ENCODE results near the gene RAD9B. TPM values are rescaled to one million over a fixed set of nuclear protein-coding genes. Genes with fewer than 3 reads are reported as not detected.
"Not testable (repeated sequence)": the region's sequence is repeated elsewhere in the genome, so short reads cannot be mapped to it uniquely, and the experiment has no call there.

Gene RAD9B
- total RNA-seq, 2 experiments from 2014 or later = 1.8 to 2.3 TPM

DNA sequence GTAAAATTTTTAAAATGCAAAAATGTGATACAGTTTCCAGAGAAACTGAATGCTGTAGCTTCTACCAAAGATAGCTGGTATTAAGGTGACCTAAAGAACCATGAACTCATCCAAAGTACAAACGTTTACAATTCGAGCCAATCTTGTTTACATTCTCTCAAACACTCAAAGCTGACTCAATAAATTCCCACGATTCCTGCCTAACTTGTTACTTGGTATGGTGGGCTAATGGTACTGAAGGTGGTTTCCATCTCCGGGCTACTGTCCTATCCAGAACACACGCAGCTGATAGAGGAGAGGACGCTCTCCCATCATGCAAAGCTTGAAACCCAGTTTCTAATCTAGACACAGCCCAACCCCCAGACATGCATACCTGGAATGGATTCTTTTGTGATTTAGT, 31.5 kb downstream of the RAD9B start:
- Mint-ChIP-seq H3K27me3 (no peaks in the 10 kb centered on the region), H3K4me1 (peaks cover 11% of the 10 kb centered on the region), H3K4me3 (no peak overlapping the region), H3K9me3 (no peaks in the 10 kb centered on the region), H3K36me3 (peaks cover 47% of the 10 kb centered on the region), H3K27ac (no peak overlapping the region)
- POLR2A ChIA-PET = no interaction called here
- DNase-seq (no peak), ATAC-seq (ENCODE audit: low read depth) (no peak)

DNA sequence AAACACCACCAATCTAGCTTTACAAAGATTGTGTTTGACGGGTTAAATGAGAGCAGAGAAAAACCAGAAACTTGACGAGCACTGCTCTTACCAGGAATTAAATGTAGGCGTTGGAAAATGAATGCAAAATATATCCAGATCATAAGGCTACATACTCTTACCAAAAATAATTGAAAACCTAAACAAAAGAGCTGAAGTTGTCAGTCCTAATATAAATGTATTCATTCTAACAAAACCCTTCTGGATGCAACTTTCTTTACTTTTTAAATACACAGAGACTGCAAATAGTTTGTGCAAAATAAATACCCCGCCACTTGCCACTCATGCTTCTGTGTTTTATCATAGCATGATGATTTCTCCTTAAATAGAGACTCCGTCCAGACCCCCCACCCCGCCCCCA, 32.7 kb downstream of the RAD9B start:
- no peak overlapping the region for H3K4me3 Mint-ChIP-seq
- POLR2A ChIA-PET = no interaction called here
- no peak for ATAC-seq (ENCODE audit: low read depth)
- no peaks in the 10 kb centered on the region for H3K9me3 Mint-ChIP-seq
- no peaks in the 10 kb centered on the region for H3K27me3 Mint-ChIP-seq
- DNase-seq = no peak
- no peak overlapping the region for H3K27ac Mint-ChIP-seq
- peaks cover 42% of the 10 kb centered on the region for H3K36me3 Mint-ChIP-seq
- peaks cover 19% of the 10 kb centered on the region for H3K4me1 Mint-ChIP-seq

DNA sequence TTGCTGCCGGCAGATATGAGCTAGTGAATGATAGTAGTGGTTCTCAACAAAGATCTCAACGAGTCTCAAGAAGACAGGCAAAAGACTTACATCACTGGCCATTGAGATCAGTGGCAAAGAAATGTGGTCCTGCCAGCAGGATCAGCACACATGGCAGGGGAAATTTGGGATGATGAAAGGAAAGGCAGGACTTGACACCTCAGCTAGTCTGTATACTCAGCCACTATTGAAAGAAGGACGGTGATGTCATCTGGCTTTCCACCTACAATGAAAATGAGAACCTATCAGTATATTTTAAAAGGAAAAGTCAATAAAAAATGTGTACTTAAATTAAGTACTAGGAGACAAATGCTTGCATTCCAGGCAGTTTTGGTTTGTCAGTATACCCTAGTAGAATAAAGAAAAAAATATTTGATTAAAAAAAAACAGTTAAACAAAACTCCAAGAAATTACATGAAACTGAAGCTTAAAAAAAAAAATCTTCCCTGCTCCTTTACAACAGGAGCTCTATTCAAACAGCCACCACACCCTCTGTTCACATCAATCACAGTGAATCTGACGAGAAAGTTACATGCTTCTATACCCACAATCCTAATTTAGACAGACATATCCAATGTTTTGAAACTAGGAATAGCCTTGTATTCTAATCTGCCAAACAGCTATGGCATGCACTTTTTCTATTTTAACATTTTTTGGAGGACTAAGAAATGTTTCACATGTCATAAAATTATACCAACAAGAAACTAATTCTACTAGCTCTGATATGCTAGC, 34.9 kb downstream of the RAD9B start:
- Mint-ChIP-seq H3K9me3 (no peaks in the 10 kb centered on the region), H3K27me3 (no peaks in the 10 kb centered on the region), H3K36me3 (peaks cover 29% of the 10 kb centered on the region), H3K4me1 (peaks cover 14% of the 10 kb centered on the region), H3K4me3 (no peak overlapping the region), H3K27ac (no peak overlapping the region)
- DNase-seq (no peak), ATAC-seq (ENCODE audit: low read depth) (no peak)
- POLR2A ChIA-PET = no interaction called here

DNA sequence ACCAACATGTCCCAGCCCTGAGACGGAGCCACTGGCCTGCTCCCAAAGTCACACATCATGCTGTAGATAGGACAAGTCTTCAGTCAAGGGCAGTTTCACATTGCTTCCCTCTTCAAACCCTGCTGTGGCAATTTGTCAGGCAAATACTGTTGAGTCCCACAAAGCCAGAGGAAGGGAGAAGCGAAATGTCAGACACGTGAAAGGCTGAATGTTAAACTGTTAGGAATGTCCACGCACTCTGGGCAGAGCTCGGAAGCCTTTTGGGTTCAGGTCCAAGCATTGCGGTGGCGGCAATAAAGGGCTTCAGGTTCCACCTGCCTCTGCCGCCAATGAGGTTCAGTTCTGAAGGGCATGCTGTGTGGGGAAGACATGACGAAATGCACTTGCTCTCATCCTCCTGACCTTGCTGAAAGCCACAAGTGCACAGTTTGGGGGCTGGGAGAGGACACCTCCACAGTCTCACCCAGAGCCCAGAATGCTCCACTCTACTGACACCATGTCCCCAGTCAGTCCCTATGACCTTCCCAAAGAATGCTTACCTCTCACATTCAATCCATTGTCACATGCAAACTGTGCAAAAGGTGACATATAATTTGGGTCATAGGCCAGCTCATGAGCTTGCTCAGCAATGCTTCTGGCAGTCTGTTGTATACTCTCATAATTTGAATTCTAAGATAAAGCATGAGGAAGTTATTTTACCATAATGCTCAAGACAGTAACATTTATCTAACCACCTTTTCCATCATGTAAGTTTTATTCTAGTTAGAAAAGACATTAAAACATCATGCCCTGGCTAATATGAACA, 35.7 kb downstream of the RAD9B start:
- DNase-seq (no peak), ATAC-seq (ENCODE audit: low read depth) (no peak)
- H3K27me3 Mint-ChIP-seq = no peaks in the 10 kb centered on the region
- no peak overlapping the region for H3K27ac Mint-ChIP-seq
- H3K9me3 Mint-ChIP-seq = no peaks in the 10 kb centered on the region
- peaks cover 13% of the 10 kb centered on the region for H3K4me1 Mint-ChIP-seq
- H3K36me3 Mint-ChIP-seq = peaks cover 32% of the 10 kb centered on the region
- H3K4me3 Mint-ChIP-seq = no peak overlapping the region
- POLR2A ChIA-PET = interaction anchor here (0.6 kb wide), 1 partner anchor 215 kb away, joined by 3 read pairs; no protein-coding TSS in a partner anchor

- H3K36me3 Mint-ChIP-seq = peaks cover 29% of the 10 kb centered on the region
- H3K27me3 Mint-ChIP-seq = no peaks in the 10 kb centered on the region
- H3K4me3 Mint-ChIP-seq = no peak overlapping the region
- H3K27ac Mint-ChIP-seq = no peak overlapping the region
- POLR2A ChIA-PET = interaction anchor here (0.6 kb wide), 1 partner anchor 237 kb away, joined by 3 read pairs; no protein-coding TSS in a partner anchor
- ATAC-seq (ENCODE audit: low read depth) = no peak
- no peak for DNase-seq
- H3K4me1 Mint-ChIP-seq = peaks cover 21% of the 10 kb centered on the region
- H3K9me3 Mint-ChIP-seq = no peaks in the 10 kb centered on the region
Observed at GRCh38 chr12:110538869-110539622, 36.9 kb downstream of the RAD9B start.

- Mint-ChIP-seq H3K36me3 (peaks cover 25% of the 10 kb centered on the region), H3K4me3 (no peak overlapping the region), H3K4me1 (peaks cover 21% of the 10 kb centered on the region), H3K27ac (no peak overlapping the region), H3K9me3 (no peaks in the 10 kb centered on the region), H3K27me3 (no peaks in the 10 kb centered on the region)
- DNase-seq = no peak
- no peak for ATAC-seq (ENCODE audit: low read depth)
- POLR2A ChIA-PET = no interaction called here
Observed at GRCh38 chr12:110540048-110540447, 37.9 kb downstream of the RAD9B start.

DNA sequence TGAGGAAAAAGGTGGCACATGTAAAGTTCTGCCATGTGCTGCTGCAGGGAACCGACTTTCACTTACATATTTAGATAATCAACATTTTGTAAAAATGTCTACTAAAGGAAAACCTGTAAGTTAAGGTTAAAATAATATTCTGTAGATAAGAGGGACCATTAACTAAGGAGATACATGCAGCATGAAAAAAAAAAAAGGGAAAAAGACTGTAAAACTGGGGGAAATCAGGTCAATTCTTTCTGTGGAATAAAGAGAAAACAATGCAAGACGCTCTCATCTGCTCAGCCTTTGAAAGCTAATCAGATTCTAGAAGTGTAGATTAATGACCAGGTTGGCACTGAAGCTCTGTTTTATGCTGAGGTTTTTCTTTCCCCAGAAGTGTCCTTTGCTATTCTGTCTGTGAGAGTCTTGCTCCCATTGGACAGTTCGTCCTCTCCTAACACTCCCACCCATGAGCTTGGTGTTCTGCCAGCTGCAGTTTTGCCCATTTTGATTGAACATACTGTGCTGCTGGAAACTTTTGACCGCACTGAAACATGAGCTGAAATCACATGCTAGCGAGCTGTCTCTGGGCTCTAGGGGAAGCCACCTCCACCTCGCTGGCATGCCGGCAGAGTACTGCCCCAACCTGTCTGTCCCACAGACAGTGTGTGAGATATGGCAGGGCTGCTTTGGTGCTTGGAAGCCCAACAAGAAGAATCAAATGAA, 41.3 kb downstream of the RAD9B start:
- no peak overlapping the region for H3K4me3 Mint-ChIP-seq
- H3K27me3 Mint-ChIP-seq = no peaks in the 10 kb centered on the region
- H3K27ac Mint-ChIP-seq = peak overlapping the region; percentile 9
- DNase-seq (no peak), ATAC-seq (ENCODE audit: low read depth) (no peak)
- H3K4me1 Mint-ChIP-seq = peaks cover 33% of the 10 kb centered on the region
- POLR2A ChIA-PET = interaction anchor here (0.9 kb wide), 1 partner anchor 41 kb away, joined by 3 read pairs; the partner anchor contains the start of gene RAD9B
- no peaks in the 10 kb centered on the region for H3K9me3 Mint-ChIP-seq
- H3K36me3 Mint-ChIP-seq = peaks cover 27% of the 10 kb centered on the region

DNA sequence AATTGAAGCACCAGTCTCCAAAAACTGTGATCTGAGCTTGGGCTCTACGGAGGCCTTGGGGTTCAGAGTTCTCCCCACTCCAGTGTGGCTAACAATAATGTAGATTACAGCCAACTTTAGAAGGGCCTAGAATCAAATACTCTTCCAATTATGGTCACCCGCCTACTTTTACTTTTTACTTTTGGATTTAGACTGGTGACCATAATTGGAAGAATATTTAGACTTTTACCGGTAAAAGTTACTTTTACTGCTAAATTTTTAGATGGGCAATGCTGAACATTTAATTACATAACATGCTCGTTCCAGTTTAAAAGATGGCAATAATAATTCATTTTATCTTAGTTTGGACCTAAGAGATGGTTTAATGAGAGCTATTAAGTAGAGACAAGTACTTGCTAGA, 41.8 kb downstream of the RAD9B start:
- no peak for ATAC-seq (ENCODE audit: low read depth)
- no peaks in the 10 kb centered on the region for H3K27me3 Mint-ChIP-seq
- no peak overlapping the region for H3K4me3 Mint-ChIP-seq
- POLR2A ChIA-PET = interaction anchor here (0.9 kb wide), 1 partner anchor 41 kb away, joined by 3 read pairs; the partner anchor contains the start of gene RAD9B
- H3K4me1 Mint-ChIP-seq = peaks cover 34% of the 10 kb centered on the region
- no peak for DNase-seq
- no peak overlapping the region for H3K27ac Mint-ChIP-seq
- no peaks in the 10 kb centered on the region for H3K9me3 Mint-ChIP-seq
- peaks cover 28% of the 10 kb centered on the region for H3K36me3 Mint-ChIP-seq

- DNase-seq; H3K9me3 Mint-ChIP-seq; H3K4me3 Mint-ChIP-seq; H3K27ac Mint-ChIP-seq; POLR2A ChIA-PET; H3K27me3 Mint-ChIP-seq; ATAC-seq (ENCODE audit: low read depth): not testable (repeated sequence)
- Mint-ChIP-seq H3K4me1 (peaks cover 31% of the 10 kb centered on the region), H3K36me3 (peaks cover 25% of the 10 kb centered on the region)
Observed at GRCh38 chr12:110545259-110545658, 43.1 kb downstream of the RAD9B start.

- POLR2A ChIA-PET = no interaction called here
- H3K27me3 Mint-ChIP-seq = no peaks in the 10 kb centered on the region
- ATAC-seq (ENCODE audit: low read depth) (no peak), DNase-seq (no peak)
- no peaks in the 10 kb centered on the region for H3K9me3 Mint-ChIP-seq
- H3K36me3 Mint-ChIP-seq = peaks cover 25% of the 10 kb centered on the region
- peaks cover 31% of the 10 kb centered on the region for H3K4me1 Mint-ChIP-seq
- H3K27ac Mint-ChIP-seq = peak overlapping the region; percentile 37
- no peak overlapping the region for H3K4me3 Mint-ChIP-seq
Observed at GRCh38 chr12:110545812-110546211, 43.7 kb downstream of the RAD9B start.

DNA sequence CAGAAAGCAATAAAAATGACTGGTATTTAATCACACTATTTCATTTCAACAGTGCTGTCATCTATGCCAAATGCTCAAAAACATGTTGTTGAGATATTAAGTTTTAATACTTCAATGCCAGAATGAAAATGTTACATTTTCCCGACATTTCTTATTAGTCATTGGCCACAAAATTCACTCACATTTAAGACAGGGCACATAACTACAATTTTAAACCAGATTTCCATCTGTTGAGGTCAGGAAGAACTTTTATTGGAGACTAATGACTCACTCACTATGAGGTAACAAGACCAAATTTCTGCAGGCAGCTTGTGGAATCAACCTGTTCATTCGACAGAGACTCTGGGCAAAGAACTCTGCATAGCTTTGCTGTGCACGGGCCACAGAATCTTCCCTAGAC, 44.2 kb downstream of the RAD9B start:
- Mint-ChIP-seq H3K4me3 (no peak overlapping the region), H3K4me1 (peaks cover 31% of the 10 kb centered on the region), H3K27me3 (no peaks in the 10 kb centered on the region), H3K27ac (no peak overlapping the region), H3K36me3 (peaks cover 25% of the 10 kb centered on the region), H3K9me3 (no peaks in the 10 kb centered on the region)
- POLR2A ChIA-PET = no interaction called here
- ATAC-seq (ENCODE audit: low read depth) (no peak), DNase-seq (no peak)

DNA sequence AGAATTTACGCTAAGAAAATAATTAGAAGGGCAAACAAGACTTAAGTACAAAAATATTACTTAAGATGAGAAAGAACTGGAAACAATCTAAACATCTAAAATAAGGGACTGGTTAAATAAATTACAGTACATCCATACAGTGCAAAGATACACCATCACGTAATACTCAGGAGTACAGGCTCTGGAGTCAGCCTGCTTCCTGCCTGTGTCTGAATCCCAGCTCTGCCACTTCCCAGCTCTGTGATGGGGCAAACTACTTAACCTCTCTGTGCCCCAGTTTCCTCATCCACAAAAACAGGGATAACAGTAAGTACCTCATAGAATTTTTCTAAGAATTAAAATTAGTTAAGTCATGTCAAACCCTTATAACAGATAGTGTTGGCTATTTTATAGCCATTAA, 45.0 kb downstream of the RAD9B start:
- H3K4me1 Mint-ChIP-seq = peaks cover 33% of the 10 kb centered on the region

DNA sequence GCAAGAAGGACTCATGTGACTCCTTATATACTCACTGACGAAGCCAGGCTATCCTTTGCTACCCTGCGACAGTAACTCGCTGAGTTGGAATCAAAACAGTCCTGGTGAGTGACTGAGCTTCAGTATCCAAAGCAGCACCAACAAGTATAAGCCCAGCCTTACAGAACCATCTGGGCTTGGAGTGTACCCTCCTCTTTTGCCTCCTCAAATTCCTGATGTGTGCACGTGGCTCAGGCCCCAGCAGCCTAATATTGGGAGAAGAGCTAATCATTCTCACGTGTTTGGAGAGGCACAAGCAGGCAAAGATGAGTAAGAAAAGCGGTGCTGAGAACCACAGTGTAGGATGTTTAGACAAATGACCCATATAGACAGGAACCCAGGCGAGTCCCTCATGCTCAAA, 46.5 kb downstream of the RAD9B start:
- POLR2A ChIA-PET = no interaction called here
- no peaks in the 10 kb centered on the region for H3K27me3 Mint-ChIP-seq
- H3K4me1 Mint-ChIP-seq = peaks cover 24% of the 10 kb centered on the region
- H3K36me3 Mint-ChIP-seq = peaks cover 19% of the 10 kb centered on the region
- H3K27ac Mint-ChIP-seq = no peak overlapping the region
- no peaks in the 10 kb centered on the region for H3K9me3 Mint-ChIP-seq
- H3K4me3 Mint-ChIP-seq = no peak overlapping the region
- no peak for DNase-seq
- no peak for ATAC-seq (ENCODE audit: low read depth)

More for the DNA sequence above, 45.0 kb downstream of the RAD9B start:
- Mint-ChIP-seq H3K9me3 (no peaks in the 10 kb centered on the region), H3K36me3 (peaks cover 23% of the 10 kb centered on the region), H3K27ac (no peak overlapping the region), H3K4me3 (no peak overlapping the region), H3K27me3 (no peaks in the 10 kb centered on the region)
- POLR2A ChIA-PET = no interaction called here
- no peak for DNase-seq
- no peak for ATAC-seq (ENCODE audit: low read depth)

Data from activated naive CD8-positive, alpha-beta T cell treated with anti-CD3 and anti-CD28 coated beads, Interleukin-2, amount 10 ng/mL, durations not matched to agents 7 days and 5 days (primary cell).